Neutrophil (primary cell): Measurements from ENCODE around the gene CNTN4.

Experiments
- H3K27ac ChIP-seq: fragments of 200-600 bp; sonication (generic); 2 replicates; pipeline ENCODE4 v1.5.1; 2016; ENCODE audit warnings: mild to moderate bottlenecking, moderate library complexity
- H3K27me3 ChIP-seq: fragments of 200-600 bp; sonication (generic); 2 replicates; pipeline ENCODE4 v1.6.0; 2016; ENCODE audit warnings: mild to moderate bottlenecking
- H3K36me3 ChIP-seq: fragments of 200-600 bp; sonication (generic); 2 replicates; pipeline ENCODE4 v1.5.1; 2017
- H3K4me1 ChIP-seq, 2 experiments: fragments of 200-600 bp in 1 of 2; sonication (generic) in 1 of 2; 1 replicate in 1 of 2; 2 replicates in 1 of 2; pipeline versions ENCODE4 v1.5.1 to v1.6.1; 2013 to 2016; ENCODE audit warnings: low read depth in 1 of 2, low read length in 1 of 2, mild to moderate bottlenecking in 1 of 2, moderate library complexity in 1 of 2; ENCODE audit not compliant: control insufficient read depth in 1 of 2, insufficient read depth in 1 of 2
- H3K4me3 ChIP-seq, 2 experiments: fragments of 200-600 bp in 1 of 2; sonication (generic) in 1 of 2; 1 replicate in 1 of 2; 2 replicates in 1 of 2; pipeline ENCODE4 v1.5.1; 2013 to 2016; ENCODE audit warnings: low read depth in 1 of 2, low read length in 1 of 2, mild to moderate bottlenecking in 1 of 2, moderate library complexity in 1 of 2
- H3K9me3 ChIP-seq: fragments of 200-600 bp; sonication (generic); 2 replicates; pipeline ENCODE4 v1.5.1; 2016
- TF ChIP-seq, protein P1 (sequence below): fragments of 200-600 bp; sonication (generic); IDR thresholded peaks from 2 replicates; pipeline ENCODE4 v1.5.1; 2016; ENCODE audit warnings: antibody characterized with exemption

Gene CNTN4

GRCh38 chr3:2863127-2863526, 764.5 kb downstream of the CNTN4 start:
- no peaks in the 10 kb centered on the region for H3K36me3 ChIP-seq
- H3K27me3 ChIP-seq: no peaks in the 10 kb centered on the region
- no peaks in the 10 kb centered on the region for H3K4me1 ChIP-seq
- TF ChIP-seq, protein P1, sequence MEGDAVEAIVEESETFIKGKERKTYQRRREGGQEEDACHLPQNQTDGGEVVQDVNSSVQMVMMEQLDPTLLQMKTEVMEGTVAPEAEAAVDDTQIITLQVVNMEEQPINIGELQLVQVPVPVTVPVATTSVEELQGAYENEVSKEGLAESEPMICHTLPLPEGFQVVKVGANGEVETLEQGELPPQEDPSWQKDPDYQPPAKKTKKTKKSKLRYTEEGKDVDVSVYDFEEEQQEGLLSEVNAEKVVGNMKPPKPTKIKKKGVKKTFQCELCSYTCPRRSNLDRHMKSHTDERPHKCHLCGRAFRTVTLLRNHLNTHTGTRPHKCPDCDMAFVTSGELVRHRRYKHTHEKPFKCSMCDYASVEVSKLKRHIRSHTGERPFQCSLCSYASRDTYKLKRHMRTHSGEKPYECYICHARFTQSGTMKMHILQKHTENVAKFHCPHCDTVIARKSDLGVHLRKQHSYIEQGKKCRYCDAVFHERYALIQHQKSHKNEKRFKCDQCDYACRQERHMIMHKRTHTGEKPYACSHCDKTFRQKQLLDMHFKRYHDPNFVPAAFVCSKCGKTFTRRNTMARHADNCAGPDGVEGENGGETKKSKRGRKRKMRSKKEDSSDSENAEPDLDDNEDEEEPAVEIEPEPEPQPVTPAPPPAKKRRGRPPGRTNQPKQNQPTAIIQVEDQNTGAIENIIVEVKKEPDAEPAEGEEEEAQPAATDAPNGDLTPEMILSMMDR: no peak
- H3K4me3 ChIP-seq: no peak overlapping the region
- no peaks in the 10 kb centered on the region for H3K9me3 ChIP-seq
- no peak overlapping the region for H3K27ac ChIP-seq

GRCh38 chr3:2869905-2870304, 771.2 kb downstream of the CNTN4 start:
- TF ChIP-seq, protein P1: no peak
- H3K36me3 ChIP-seq: no peaks in the 10 kb centered on the region
- no peaks in the 10 kb centered on the region for H3K4me1 ChIP-seq
- H3K9me3 ChIP-seq: no peaks in the 10 kb centered on the region
- H3K27me3 ChIP-seq: no peaks in the 10 kb centered on the region
- no peak overlapping the region for H3K27ac ChIP-seq
- H3K4me3 ChIP-seq: no peak overlapping the region

GRCh38 chr3:2870724-2871333, 772.2 kb downstream of the CNTN4 start:
- TF ChIP-seq, protein P1: no peak

DNA sequence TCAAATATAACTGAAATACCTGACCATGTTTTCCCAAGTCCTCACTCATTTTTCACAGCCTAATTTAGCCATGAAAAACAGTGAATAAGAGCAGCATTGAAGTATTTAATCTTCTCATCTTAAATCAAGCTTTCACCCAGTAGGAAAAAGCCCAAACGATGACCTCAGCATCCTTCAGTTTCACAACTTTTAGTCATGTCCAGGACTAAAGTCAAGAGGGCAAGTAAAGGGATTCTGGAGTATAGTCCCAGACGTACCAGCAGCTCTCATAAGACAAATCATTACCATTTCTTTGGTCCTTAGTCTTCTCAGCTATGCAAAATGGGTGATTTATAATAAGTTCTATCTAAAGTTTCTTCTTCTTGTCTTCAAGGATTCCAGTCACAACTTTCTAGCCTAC, 774.2 kb downstream of the CNTN4 start:
- TF ChIP-seq, protein P1: no peak
- no peaks in the 10 kb centered on the region for H3K27me3 ChIP-seq
- H3K4me1 ChIP-seq: no peaks in the 10 kb centered on the region
- no peaks in the 10 kb centered on the region for H3K36me3 ChIP-seq
- H3K9me3 ChIP-seq: no peaks in the 10 kb centered on the region
- no peak overlapping the region for H3K4me3 ChIP-seq
- H3K27ac ChIP-seq: no peak overlapping the region

More at GRCh38 chr3:2870724-2871333, 772.2 kb downstream of the CNTN4 start:
- Histone ChIP-seq H3K9me3 (no peaks in the 10 kb centered on the region), H3K36me3 (no peaks in the 10 kb centered on the region), H3K4me1 (no peaks in the 10 kb centered on the region), H3K27ac (no peak overlapping the region), H3K4me3 (no peak overlapping the region), H3K27me3 (no peaks in the 10 kb centered on the region)

GRCh38 chr3:2873986-2874385, 775.3 kb downstream of the CNTN4 start:
- no peaks in the 10 kb centered on the region for H3K27me3 ChIP-seq
- H3K9me3 ChIP-seq: no peaks in the 10 kb centered on the region
- no peaks in the 10 kb centered on the region for H3K4me1 ChIP-seq
- TF ChIP-seq, protein P1: no peak
- H3K36me3 ChIP-seq: no peaks in the 10 kb centered on the region
- no peak overlapping the region for H3K4me3 ChIP-seq
- H3K27ac ChIP-seq: no peak overlapping the region
